GM20431 (cell line): Measurements from ENCODE around the gene OVCA2.

Experiments
- in situ Hi-C: fragments of 300-500 bp; cut with MseI, MboI; formaldehyde crosslinking; loops from one replicate; pipeline ENCODE4 v1.15.0; 2020; ENCODE audit warnings: low sequenced_read_pairs; ENCODE audit not compliant: unreplicated experiment

The OVCA2 gene

DNA sequence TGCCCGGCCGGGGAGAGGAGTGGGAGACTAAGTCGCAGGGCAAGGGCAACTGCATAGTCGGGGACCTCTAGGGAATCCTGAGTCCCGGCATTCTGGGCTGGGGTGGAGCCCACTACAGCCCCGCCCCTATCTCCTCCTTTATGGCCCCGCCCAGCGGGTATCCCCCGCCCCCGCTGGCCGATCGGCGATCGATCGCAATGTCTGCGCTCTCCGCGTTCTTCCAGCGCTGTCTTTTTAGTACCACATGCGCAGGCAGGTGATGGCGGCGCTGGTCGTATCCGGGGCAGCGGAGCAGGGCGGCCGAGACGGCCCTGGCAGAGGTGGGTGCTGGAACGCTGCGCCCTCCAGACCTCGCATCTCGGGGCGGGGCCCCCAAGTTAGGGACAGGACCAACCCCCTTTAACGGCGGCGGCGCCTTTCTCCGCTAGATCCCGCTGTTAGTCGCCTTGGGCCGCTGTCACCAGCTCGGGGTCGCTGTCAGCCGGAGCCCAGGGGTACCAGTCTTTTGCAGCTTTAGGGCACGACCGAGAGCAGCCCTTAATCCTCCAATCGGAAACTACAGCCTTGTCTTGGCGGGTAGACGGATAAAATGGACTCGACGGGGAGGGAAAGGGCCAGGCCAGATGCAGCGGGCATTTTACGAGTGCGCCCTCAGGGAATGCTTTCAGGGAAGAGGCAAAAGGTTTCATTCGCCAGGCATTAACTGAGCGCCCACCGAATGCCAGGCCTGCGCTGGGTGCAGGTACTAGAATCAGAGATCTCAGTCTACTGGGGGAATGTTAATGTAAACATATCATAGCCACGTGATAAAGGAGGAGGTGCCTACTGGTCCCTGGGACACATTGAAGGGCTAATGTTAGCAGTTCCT lies 11.7 kb upstream of the OVCA2 start, which contains the start of gene DPH1:
TSS of gene DPH1 (plus strand) at position 243 of the 868 bp plus-strand sequence. CDS start at position 260, 17 bp downstream.
- in situ Hi-C loops, result no loop called here

DNA sequence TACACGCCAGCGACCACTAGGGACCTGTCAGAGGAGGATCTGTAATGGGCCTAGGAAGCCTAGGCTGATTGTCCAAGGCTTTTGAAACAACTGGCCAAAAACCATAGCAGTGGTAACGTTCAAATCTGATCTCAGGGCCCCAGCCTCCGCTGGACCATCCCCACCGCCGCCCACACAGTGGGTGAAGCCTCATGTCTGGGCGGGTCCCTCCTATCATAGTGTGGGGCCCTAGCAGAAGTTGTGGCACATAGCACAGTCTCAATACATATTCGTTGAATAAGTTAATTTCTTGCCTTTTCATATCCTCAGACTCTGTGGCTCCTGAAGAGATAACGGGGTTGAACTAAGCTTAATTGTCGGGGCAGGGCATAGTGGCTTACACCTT lies 11.1 kb upstream of the OVCA2 start:
- in situ Hi-C loops, result no loop called here

GRCh38 chr17:2033153-2033552 lies 8.7 kb upstream of the OVCA2 start:
- in situ Hi-C loops, result no loop called here

- in situ Hi-C loops, result no loop called here
Observed at GRCh38 chr17:2034157-2034556, 7.7 kb upstream of the OVCA2 start.

GRCh38 chr17:2034806-2035540 lies 6.8 kb upstream of the OVCA2 start:
- in situ Hi-C loops, result no loop called here

GRCh38 chr17:2035541-2036488 lies 6.0 kb upstream of the OVCA2 start:
- in situ Hi-C loops, result no loop called here

DNA sequence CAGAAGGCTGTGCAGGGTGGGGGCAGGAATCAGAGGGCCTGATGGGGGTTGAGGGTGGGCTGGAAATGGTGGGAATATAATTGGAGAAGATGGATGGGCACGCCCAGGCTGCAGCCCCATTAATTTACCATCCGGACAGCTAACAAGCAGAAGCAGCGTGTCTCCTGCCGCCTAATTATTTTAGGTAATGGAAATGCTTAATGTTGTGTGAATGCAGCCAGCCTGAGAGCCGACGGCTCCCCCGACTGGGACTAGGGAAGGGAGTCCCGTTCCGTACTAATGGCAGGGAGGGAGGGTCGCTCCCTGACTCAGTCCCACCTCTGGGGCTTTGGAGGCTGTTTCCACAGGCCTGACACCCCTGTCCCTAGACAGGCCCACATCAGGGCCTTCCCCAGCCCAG lies 4.7 kb upstream of the OVCA2 start:
- in situ Hi-C loops, result no loop called here

- in situ Hi-C loops, result no loop called here
Observed at GRCh38 chr17:2040219-2040827, 1.5 kb upstream of the OVCA2 start.

DNA sequence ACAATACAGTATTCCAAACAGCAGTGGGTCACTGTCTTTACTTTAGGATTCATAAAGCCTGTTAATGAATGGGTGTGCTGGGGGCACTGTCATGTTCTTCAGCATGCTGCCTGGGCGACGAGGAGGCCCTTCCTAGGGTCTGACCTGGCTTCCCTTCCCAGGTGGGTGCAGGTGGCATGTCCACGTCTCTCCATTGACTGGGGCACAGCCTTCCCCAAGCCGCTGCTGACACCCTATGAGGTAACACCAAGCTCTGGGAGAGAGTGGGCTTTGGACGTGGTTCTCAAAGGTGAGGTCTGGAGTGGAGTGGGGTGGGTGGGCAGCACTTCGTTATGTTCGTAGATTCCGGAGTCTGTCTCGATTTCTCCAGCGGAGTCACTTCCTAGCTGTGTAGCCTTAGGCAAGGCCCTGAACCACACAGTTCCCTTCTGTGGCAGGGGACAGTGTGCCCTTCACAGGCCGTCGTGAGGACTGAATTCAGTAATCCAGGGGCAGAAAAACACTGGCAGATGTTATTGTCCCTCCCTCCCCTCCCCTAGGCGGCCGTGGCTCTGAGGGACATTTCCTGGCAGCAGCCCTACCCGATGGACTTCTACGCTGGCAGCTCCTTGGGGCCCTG lies 771 bp upstream of the OVCA2 start:
- in situ Hi-C loops, result no loop called here

DNA sequence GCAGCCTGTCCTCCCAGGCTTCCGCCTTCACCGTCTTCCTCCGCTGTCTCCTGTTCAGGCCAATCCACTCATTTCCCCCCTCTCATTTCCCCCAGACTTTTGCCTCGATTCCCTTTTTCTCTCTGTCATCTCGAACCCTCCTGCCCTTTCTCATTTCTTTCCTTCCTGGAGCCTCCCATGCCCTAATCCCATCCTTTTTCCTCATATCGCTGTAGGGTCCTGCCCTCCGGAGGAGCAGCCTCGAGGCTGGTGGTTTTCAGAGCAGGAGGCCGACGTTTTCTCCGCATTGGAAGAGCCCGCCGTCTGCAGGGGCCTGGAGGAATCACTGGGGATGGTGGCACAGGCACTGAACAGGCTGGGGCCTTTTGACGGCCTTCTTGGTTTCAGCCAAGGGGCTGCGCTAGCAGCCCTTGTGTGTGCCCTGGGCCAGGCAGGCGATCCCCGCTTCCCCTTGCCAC lies 597 bp downstream of the OVCA2 start:
- in situ Hi-C loops, result no loop called here

DNA sequence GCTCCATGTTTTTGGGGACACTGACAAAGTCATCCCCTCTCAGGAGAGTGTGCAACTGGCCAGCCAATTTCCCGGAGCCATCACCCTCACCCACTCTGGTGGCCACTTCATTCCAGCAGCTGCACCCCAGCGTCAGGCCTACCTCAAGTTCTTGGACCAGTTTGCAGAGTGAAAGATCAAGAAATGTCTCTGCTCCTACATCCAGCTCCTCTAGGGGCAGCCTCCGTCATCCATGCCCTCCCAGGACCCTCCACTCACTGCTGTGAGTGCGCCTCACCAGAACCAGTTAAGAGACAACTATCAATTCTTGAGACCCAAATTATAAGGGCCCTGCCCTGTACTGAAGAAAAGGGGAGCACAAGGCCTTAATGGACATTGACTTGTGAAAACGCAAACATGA lies 1.1 kb downstream of the OVCA2 start:
- in situ Hi-C loops, result no loop called here

GRCh38 chr17:2043785-2044184 lies 2.0 kb downstream of the OVCA2 start:
- in situ Hi-C loops, result no loop called here

- in situ Hi-C loops, result no loop called here
Observed at GRCh38 chr17:2044263-2044894, 2.6 kb downstream of the OVCA2 start.

DNA sequence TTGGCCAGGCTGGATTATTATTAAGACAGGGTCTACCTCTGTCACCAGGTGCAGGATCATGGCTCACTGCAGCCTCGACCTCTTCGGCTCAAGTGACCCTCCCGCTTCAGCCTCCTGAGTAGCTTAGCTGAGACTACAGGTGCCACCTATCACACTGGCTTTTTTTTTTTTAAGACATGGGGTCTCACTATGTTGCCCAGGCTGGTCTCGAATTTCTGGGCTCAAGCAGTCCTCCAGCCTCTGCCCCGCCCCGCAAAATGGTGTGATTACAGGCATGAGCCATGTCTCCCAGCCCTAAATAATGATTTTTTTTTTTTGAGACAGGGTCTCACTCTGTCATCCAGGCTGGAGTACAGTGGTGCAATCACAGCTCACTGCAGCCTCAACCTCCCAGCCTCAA lies 5.8 kb downstream of the OVCA2 start:
- in situ Hi-C loops, result no loop called here

DNA sequence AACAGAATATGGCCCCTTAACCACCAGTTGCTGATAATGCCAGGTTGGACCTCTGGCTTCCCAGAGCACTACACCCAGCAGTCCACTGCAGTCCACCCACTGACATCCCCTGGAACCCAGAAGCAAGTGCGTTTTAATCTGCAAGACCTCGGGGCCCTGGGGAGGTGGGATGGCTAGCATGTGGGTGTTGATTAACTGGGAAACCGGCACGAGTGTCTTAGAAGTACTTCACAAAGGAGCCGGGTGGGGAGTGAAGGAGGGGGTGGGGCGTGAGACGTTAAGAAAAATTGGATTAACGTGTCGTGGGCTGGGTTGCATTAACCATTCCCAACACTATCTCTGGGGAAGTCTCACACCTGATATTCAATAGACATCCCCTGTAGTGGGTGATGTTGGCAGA lies 7.0 kb downstream of the OVCA2 start:
- in situ Hi-C loops, result no loop called here

DNA sequence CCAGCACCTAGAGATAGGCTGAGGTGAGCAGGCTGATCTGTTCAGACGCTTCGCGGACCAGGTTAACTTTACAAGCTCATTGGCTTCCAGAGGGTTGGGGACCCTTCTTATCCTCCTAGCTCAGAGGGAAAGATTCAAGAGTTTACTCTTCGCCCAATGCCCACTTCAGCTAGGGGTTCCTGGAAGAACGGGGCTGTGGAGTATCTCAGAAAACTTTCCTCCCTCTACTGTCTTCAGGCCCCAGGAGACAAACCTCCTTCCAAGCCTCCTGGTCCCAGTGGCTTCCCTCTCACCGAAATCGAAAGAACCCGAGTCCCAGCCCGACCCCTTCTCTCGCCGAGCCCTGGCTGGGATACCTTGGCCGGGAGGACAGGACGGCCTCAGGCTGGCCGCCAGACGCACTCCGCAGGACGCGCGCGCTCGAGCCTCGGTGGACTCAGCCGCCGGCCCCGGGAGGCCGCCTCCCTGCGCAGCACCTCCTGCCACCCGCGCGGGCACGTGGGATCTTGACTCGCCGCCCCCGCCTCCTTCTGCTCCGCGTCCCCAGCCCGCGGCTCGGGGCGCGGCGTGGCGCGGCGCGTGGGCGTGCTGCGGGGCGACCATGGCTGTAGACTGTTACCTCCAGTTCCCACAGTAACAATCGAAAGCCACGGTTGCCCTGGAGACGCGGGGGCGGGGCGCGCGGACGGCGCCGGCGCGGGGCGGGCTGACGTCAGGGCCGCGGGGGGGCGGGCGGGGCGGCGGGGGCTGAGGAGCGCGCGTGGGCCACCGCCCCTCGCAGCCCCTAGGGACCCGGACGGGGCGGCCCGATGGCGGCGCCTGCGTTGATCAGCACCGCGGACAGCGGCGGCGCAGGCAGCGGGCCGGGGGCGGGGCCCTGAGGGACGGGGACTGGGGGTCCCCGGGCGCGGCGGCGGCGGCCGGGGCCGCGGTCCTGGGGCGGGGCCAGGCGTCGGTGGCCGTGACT lies 7.8 kb downstream of the OVCA2 start:
- in situ Hi-C loops, result no loop called here

DNA sequence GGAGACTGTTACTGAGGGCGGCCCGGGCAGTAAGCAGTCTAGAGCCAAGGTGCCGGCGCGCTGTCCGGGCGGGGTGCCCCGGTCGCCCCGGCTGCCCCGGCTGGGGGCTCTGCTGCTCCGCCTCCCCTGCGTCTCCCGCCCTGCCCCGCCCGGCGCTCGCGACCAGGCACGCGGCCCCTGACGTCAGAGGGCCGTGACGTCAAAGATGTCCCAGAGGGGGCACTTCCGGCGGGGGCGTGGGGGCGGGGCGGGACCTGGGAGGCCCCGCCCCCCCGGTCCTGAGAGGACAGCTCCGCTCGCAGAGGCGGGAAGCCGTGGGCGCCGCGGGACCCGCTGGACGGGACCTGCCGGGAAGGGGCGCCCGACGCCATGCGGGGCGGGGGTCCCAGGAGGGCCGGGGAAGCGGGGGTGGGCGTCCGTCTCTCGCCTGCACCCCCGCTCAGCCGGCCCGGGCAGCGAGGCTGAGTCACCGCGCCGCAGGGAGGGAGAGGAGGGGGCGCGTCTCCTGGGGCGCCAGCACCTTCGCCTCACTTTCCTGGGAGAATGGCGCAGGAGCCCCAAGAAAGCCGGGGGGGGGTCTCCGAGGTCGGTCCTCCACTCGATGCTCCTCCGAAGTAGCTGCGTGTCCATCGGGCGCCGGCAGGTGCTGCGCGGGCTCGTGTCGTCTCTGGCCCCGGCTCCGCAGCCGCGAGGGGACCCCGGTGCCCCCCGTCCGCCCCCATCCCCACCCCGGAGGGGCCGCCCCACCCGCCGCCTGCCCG lies 8.7 kb downstream of the OVCA2 start:
- in situ Hi-C loops, result no loop called here
